B cell (primary cell): ENCODE results near the gene PPP2R5C. TPM values are rescaled to one million over a fixed set of nuclear protein-coding genes. Genes with fewer than 3 reads are reported as not detected.
A peak's percentile ranks its signal among the peaks of the same experiment; 100 is the strongest.

ENCODE experiments used
- ATAC-seq: fragments of 200-7000 bp; cut with Tn5 transposase; one replicate; pipeline ENCODE4 v1.10.0; 2021; ENCODE audit warnings: low read depth, mild to moderate bottlenecking, moderate number of reproducible peaks, moderate library complexity
- CTCF ChIA-PET: fragments of 350-600 bp; sonication (Branson Sonifier 250); formaldehyde crosslinking; loops from one replicate; lab custom pipeline; 2021; ENCODE audit warnings: antibody characterized with exemption, inconsistent platforms; lab: Charles Lee
- POLR2A ChIA-PET: fragments of 350-600 bp; sonication (Branson Sonifier 250); formaldehyde crosslinking; loops from one replicate; lab custom pipeline; 2021; ENCODE audit warnings: antibody characterized with exemption; lab: Charles Lee
- DNase-seq: peaks from one replicate; pipeline ENCODE4 v3.0.0; 2013
- H2AFZ ChIP-seq: 2 replicates; pipeline ENCODE4 v1.6.1; 2012; ENCODE audit warnings: mild to moderate bottlenecking, low read depth, low read length; ENCODE audit not compliant: insufficient read depth, poor library complexity, severe bottlenecking
- H3K27ac ChIP-seq, 2 donors: 1 replicate in 1 of 2; 2 replicates in 1 of 2; pipeline ENCODE4 v1.5.1; 2012 to 2013; ENCODE audit warnings: low read length in 2 of 2, mild to moderate bottlenecking in 2 of 2, moderate library complexity in 1 of 2
- H3K27me3 ChIP-seq, 4 experiments: fragments of 200-600 bp in 1 of 4; sonication (generic) in 1 of 4; replicated peaks in 1 of 4; 1 replicate in 2 of 4; 2 replicates in 2 of 4; pipeline versions ENCODE4 v1.6.1 to v1.7.0; 2013 to 2016; ENCODE audit warnings: low read length in 3 of 4, mild to moderate bottlenecking in 2 of 4, mixed read lengths in 1 of 4, moderate library complexity in 1 of 4; ENCODE audit not compliant: insufficient read depth in 4 of 4, control insufficient read depth in 3 of 4; ENCODE audit errors: control extremely low read depth in 1 of 4
- H3K36me3 ChIP-seq, 2 experiments: replicated peaks in 1 of 2; 1 replicate in 1 of 2; 2 replicates in 1 of 2; pipeline versions ENCODE4 v1.6.1 to v1.7.1; 2013; ENCODE audit warnings: low read length in 1 of 2; ENCODE audit not compliant: insufficient read depth in 2 of 2, control insufficient read depth in 1 of 2; ENCODE audit errors: control extremely low read depth in 1 of 2, extremely low read depth in 1 of 2
- H3K4me1 ChIP-seq, 2 donors: fragments of 200-600 bp in 1 of 2; sonication (generic) in 1 of 2; 1 replicate in 1 of 2; 2 replicates in 1 of 2; pipeline versions ENCODE4 v1.5.1 to v1.6.1; 2013 to 2017; ENCODE audit warnings: low read length in 2 of 2; ENCODE audit not compliant: control insufficient read depth in 2 of 2, insufficient read depth in 2 of 2
- H3K4me2 ChIP-seq: replicated peaks from 2 replicates; pipeline ENCODE3; 2012; ENCODE audit warnings: mild to moderate bottlenecking, low read depth, low read length; ENCODE audit not compliant: poor library complexity, severe bottlenecking
- H3K4me3 ChIP-seq, 5 experiments: fragments of 200-600 bp in 1 of 5; sonication (generic) in 1 of 5; 1 replicate in 3 of 5; 2 replicates in 2 of 5; pipeline versions ENCODE4 v1.5.1 to v1.7.0; 2011 to 2016; ENCODE audit warnings: low read length in 4 of 5, mild to moderate bottlenecking in 4 of 5, low read depth in 2 of 5, control low read depth in 1 of 5, moderate library complexity in 1 of 5; ENCODE audit not compliant: insufficient read depth in 1 of 5; ENCODE audit errors: control extremely low read depth in 1 of 5, extremely low read depth in 1 of 5
- H3K79me2 ChIP-seq: fragments of 200-600 bp; sonication (generic); one replicate; pipeline ENCODE4 v1.6.0; 2016; ENCODE audit warnings: low read length; ENCODE audit not compliant: control insufficient read depth, insufficient read depth
- H3K9ac ChIP-seq: fragments of 200-600 bp; sonication (generic); 2 replicates; pipeline ENCODE4 v1.6.1; 2017; ENCODE audit warnings: mild to moderate bottlenecking, low read length, moderate library complexity
- H3K9me3 ChIP-seq, 3 donors: one replicate each; pipeline versions ENCODE4 v1.6.1 to v1.7.1; 2013; ENCODE audit warnings: low read length in 2 of 3; ENCODE audit not compliant: control insufficient read depth in 2 of 3, insufficient read depth in 1 of 3; ENCODE audit errors: control extremely low read depth in 1 of 3
- H4K20me1 ChIP-seq: 2 replicates; pipeline ENCODE4 v1.6.0; 2012; ENCODE audit warnings: mild to moderate bottlenecking, low read length; ENCODE audit not compliant: insufficient read depth, control insufficient read depth, poor library complexity, severe bottlenecking
- H3K27ac Mint-ChIP-seq: one replicate; pipeline ENCODE4 v1.8.0; 2021; ENCODE audit warnings: mixed read lengths
- H3K27me3 Mint-ChIP-seq: one replicate; pipeline ENCODE4 v1.8.0; 2021; ENCODE audit warnings: mixed read lengths
- H3K4me1 Mint-ChIP-seq: one replicate; pipeline ENCODE4 v1.8.0; 2021; ENCODE audit warnings: mixed read lengths
- H3K4me3 Mint-ChIP-seq: one replicate; pipeline ENCODE4 v1.8.0; 2021; ENCODE audit warnings: mixed read lengths
- H3K9me3 Mint-ChIP-seq: one replicate; pipeline ENCODE4 v1.8.0; 2022; ENCODE audit warnings: mixed read lengths; ENCODE audit not compliant: insufficient read depth
- EZH2 ChIP-seq: IDR thresholded peaks from 2 replicates; pipeline ENCODE4 v1.6.1; 2012; ENCODE audit warnings: borderline replicate concordance, low read depth, mild to moderate bottlenecking, moderate library complexity, low read length; ENCODE audit not compliant: insufficient read depth, poor library complexity, severe bottlenecking
- WGBS: methylation state at CpG from one replicate; pipeline ENCODE4 v1.1.5; 2013; ENCODE audit warnings: missing lambda C conversion rate; ENCODE audit not compliant: insufficient coverage; 5-methylcytosine and 5-hydroxymethylcytosine counted together
- intact Hi-C: fragments of 100-400 bp; cut with micrococcal nuclease; formaldehyde crosslinking; loops from one replicate; pipeline ENCODE4 v1.10.0; 2022
- polyA plus RNA-seq: library from polyadenylated mRNA; depleted of rRNA; stranded (reverse); fragments of >200 nt; gene quantifications from 2 replicates; pipeline ENCODE4 v1.2.3, GENCODE V29; 2012
- total RNA-seq, 2 donors: library from RNA; stranded (reverse); fragments of 120-200 nt in 1 of 2; gene quantifications; 1 replicate in 1 of 2; 2 replicates in 1 of 2; pipeline versions ENCODE4 v1.2.3 to v1.2.4, GENCODE V29; 2013 to 2022
- TF ChIP-seq, protein P1 (sequence below): fragments of 200-600 bp; IDR thresholded peaks from one replicate; pipeline ENCODE4 v1.8.0; 2022; ENCODE audit warnings: antibody characterized with exemption, mild to moderate bottlenecking

Gene PPP2R5C
- total and polyA plus RNA-seq, 2 donors (not counting 1 experiment from before 2014, with no cell fraction given), result 91.7 to 330 TPM

GRCh38 chr14:101762530-101763101 lies 1.1 kb downstream of the PPP2R5C start:
- Histone ChIP-seq H3K4me3 (peak overlapping the region; percentile 49 to 72 (median 64)), H3K36me3 (peaks cover 0 to 10% of the 10 kb centered on the region in 2 experiments), H3K4me2 (peak overlapping the region; percentile 88), H3K27ac (peak overlapping the region; percentile 39 to 66), H4K20me1 (peaks cover 5% of the 10 kb centered on the region), H3K4me1 (peaks cover 11 to 12% of the 10 kb centered on the region in 2 donors), H3K9ac (peak overlapping the region; percentile 70), H3K9me3 (no peaks in the 10 kb centered on the region), H3K27me3 (no peaks in the 10 kb centered on the region), H2AFZ (peak overlapping the region; percentile 73), H3K79me2 (no peaks in the 10 kb centered on the region)
- DNase-seq (no peak), ATAC-seq (no peak)
- intact Hi-C loops, result loop anchor here (1.0 to 2.0 kb wide), 3 partner anchors 48 to 81 kb away; no protein-coding TSS in a partner anchor
- WGBS, result 57% methylated on average over 1 of the region's 4 CpGs
- H3K4me1 Mint-ChIP-seq, result peaks cover 14% of the 10 kb centered on the region
- CTCF ChIA-PET, result interaction anchor here (0.6 to 1.7 kb wide), 8 partner anchors 8 to 275 kb away, joined by 3 to 13 read pairs (median 4); no protein-coding TSS in a partner anchor
- POLR2A ChIA-PET, result interaction anchor here (0.6 to 3.0 kb wide), 7 partner anchors 8 to 554 kb away, joined by 3 to 17 read pairs (median 3); no protein-coding TSS in a partner anchor
- H3K27me3 Mint-ChIP-seq, result no peaks in the 10 kb centered on the region
- peak overlapping the region; percentile 92 for H3K27ac Mint-ChIP-seq
- no peaks in the 10 kb centered on the region for H3K9me3 Mint-ChIP-seq
- TF ChIP-seq, protein P1, sequence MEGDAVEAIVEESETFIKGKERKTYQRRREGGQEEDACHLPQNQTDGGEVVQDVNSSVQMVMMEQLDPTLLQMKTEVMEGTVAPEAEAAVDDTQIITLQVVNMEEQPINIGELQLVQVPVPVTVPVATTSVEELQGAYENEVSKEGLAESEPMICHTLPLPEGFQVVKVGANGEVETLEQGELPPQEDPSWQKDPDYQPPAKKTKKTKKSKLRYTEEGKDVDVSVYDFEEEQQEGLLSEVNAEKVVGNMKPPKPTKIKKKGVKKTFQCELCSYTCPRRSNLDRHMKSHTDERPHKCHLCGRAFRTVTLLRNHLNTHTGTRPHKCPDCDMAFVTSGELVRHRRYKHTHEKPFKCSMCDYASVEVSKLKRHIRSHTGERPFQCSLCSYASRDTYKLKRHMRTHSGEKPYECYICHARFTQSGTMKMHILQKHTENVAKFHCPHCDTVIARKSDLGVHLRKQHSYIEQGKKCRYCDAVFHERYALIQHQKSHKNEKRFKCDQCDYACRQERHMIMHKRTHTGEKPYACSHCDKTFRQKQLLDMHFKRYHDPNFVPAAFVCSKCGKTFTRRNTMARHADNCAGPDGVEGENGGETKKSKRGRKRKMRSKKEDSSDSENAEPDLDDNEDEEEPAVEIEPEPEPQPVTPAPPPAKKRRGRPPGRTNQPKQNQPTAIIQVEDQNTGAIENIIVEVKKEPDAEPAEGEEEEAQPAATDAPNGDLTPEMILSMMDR, result no peak
- TF ChIP-seq EZH2, result no peak
- H3K4me3 Mint-ChIP-seq, result peak overlapping the region; percentile 94
